ENCODE data around the gene MYH9. TPM values are rescaled to one million over a fixed set of nuclear protein-coding genes. Genes with fewer than 3 reads are reported as not detected.

The MYH9 gene
- total RNA-seq, 1 experiment from 2014 or later: 258 TPM

GRCh38 chr22:36360011-36360410, 27.8 kb downstream of the MYH9 start:
- no peaks in the 10 kb centered on the region for H3K27me3 ChIP-seq (ENCODE audit: insufficient read depth, low read length)
- no peaks in the 10 kb centered on the region for H3K9me3 ChIP-seq (ENCODE audit: control insufficient read depth in 1 of 2, insufficient read depth in 1 of 2, low read depth in 1 of 2, low read length in 2 of 2)
- no peak overlapping the region for H2AFZ ChIP-seq (ENCODE audit: low read depth, low read length, poor library complexity, severe bottlenecking)
- H3K9ac ChIP-seq (ENCODE audit: low read length): no peak overlapping the region
- intact Hi-C loops (cut with micrococcal nuclease): no loop called here
- peaks cover 19% of the 10 kb centered on the region; the same call in 1 of the 2 replicates for H4K20me1 ChIP-seq (ENCODE audit: insufficient read depth)
- H3K4me3 ChIP-seq (replicated peaks in 1 of 2; ENCODE audit: low read depth in 1 of 2, low read length in 2 of 2): no peak overlapping the region
- H3K4me2 ChIP-seq (ENCODE audit: low read length): peak overlapping the region; percentile 34; the same call in 1 of the 2 replicates
- ChIA-PET RAD21 (ENCODE audit: low non-redundant PET in 1 of 2, low total read pairs in 2 of 2, uncharacterized antibody in 2 of 2, unreplicated experiment in 2 of 2) (no interaction called here), POLR2A (no interaction called here), CTCF (no interaction called here)
- H3K27ac ChIP-seq (ENCODE audit: low read depth, low read length): no peak overlapping the region
- peaks cover 98% of the 10 kb centered on the region for H3K79me2 ChIP-seq (ENCODE audit: insufficient read depth, low read length)
- ATAC-seq: no peak
- no peak for DNase-seq (ENCODE audit: low read depth, low spot score)
- H3K36me3 ChIP-seq (ENCODE audit: control insufficient read depth in 1 of 2, insufficient read depth in 2 of 2, low read length in 2 of 2): no peaks in the 10 kb centered on the region
- H3K9me2 ChIP-seq (ENCODE audit: insufficient read depth): no peaks in the 10 kb centered on the region
- no TSS peak for BruUV-seq (replicated peaks)
- no peak for TF ChIP-seq RAD21 (IDR thresholded peaks at IDR 0.05; ENCODE audit: low read depth)
- no peak for TF ChIP-seq REST (IDR thresholded peaks at IDR 0.05; ENCODE audit: low read depth)
- H3K4me1 ChIP-seq (ENCODE audit: control insufficient read depth in 1 of 2, insufficient read depth in 2 of 2, low read length in 2 of 2): peaks cover 67 to 96% of the 10 kb centered on the region in 2 experiments

GRCh38 chr22:36359470-36359996, 28.2 kb downstream of the MYH9 start:
- ChIA-PET POLR2A (no interaction called here), RAD21 (ENCODE audit: low non-redundant PET in 1 of 2, low total read pairs in 2 of 2, uncharacterized antibody in 2 of 2, unreplicated experiment in 2 of 2) (no interaction called here), CTCF (no interaction called here)
- Histone ChIP-seq H2AFZ (ENCODE audit: low read depth, low read length, poor library complexity, severe bottlenecking) (no peak overlapping the region), H3K9me3 (ENCODE audit: control insufficient read depth in 1 of 2, insufficient read depth in 1 of 2, low read depth in 1 of 2, low read length in 2 of 2) (no peaks in the 10 kb centered on the region), H3K4me2 (ENCODE audit: low read length) (peak overlapping the region; percentile 62), H3K27ac (ENCODE audit: low read depth, low read length) (peak overlapping the region; percentile 43; the same call in 1 of the 2 replicates), H3K27me3 (ENCODE audit: insufficient read depth, low read length) (no peaks in the 10 kb centered on the region), H3K9ac (ENCODE audit: low read length) (peak overlapping the region; percentile 9; the same call in 1 of the 2 replicates), H3K4me3 (replicated peaks in 1 of 2; ENCODE audit: low read depth in 1 of 2, low read length in 2 of 2) (no peak overlapping the region), H3K4me1 (ENCODE audit: control insufficient read depth in 1 of 2, insufficient read depth in 2 of 2, low read length in 2 of 2) (peaks cover 64 to 94% of the 10 kb centered on the region in 2 experiments), H4K20me1 (ENCODE audit: insufficient read depth) (peaks cover 17% of the 10 kb centered on the region; the same call in 1 of the 2 replicates), H3K79me2 (ENCODE audit: insufficient read depth, low read length) (peaks cover 98% of the 10 kb centered on the region), H3K36me3 (ENCODE audit: control insufficient read depth in 1 of 2, insufficient read depth in 2 of 2, low read length in 2 of 2) (no peaks in the 10 kb centered on the region), H3K9me2 (ENCODE audit: insufficient read depth) (no peaks in the 10 kb centered on the region)
- TF ChIP-seq EGR1 (IDR thresholded peaks at IDR 0.05; ENCODE audit: low read depth) (no peak), ZNF274 (IDR thresholded peaks at IDR 0.05; ENCODE audit: low read depth, low read length) (no peak), JUND (IDR thresholded peaks at IDR 0.05) (no peak), MAX (IDR thresholded peaks at IDR 0.05) (no peak), TCF7L2 (IDR thresholded peaks at IDR 0.05; ENCODE audit: borderline replicate concordance, extremely low read depth, insufficient read depth, insufficient read length) (no peak), REST (IDR thresholded peaks at IDR 0.05; ENCODE audit: low read depth) (no peak), SP1 (IDR thresholded peaks at IDR 0.05; ENCODE audit: low read depth) (no peak), FOSL1 (IDR thresholded peaks at IDR 0.05; ENCODE audit: low read depth) (no peak), EZH2phosphoT487 (IDR thresholded peaks at IDR 0.05; ENCODE audit: borderline replicate concordance) (no peak), ZFX (IDR thresholded peaks at IDR 0.05) (no peak)
- ATAC-seq: no peak
- BruUV-seq (replicated peaks): TSS peak; percentile 27
- intact Hi-C loops (cut with micrococcal nuclease): no loop called here
- DNase-seq (ENCODE audit: low read depth, low spot score): no peak

Measured in HCT116 (cell line).